ENCODE measurements around the gene MAB21L4. TPM values are rescaled to one million over a fixed set of nuclear protein-coding genes. Genes with fewer than 3 reads are reported as not detected.

MAB21L4 gene
- total RNA-seq, 1 experiment from 2014 or later = 0.15 TPM

- H3K23me2 ChIP-seq (ENCODE audit: insufficient read length, low read depth, low read length, poor library complexity, severe bottlenecking) = no peaks in the 10 kb centered on the region
- no CpG with 5 or more reads among the region's 11 CpGs for WGBS (ENCODE audit: extremely low coverage, insufficient read length, low lambda C conversion rate)
- Mint-ChIP-seq H3K9me3 (peaks cover 14 to 17% of the 10 kb centered on the region in 2 experiments), H3K4me3 (no peak overlapping the region), H3K4me1 (peaks cover 23 to 31% of the 10 kb centered on the region in 2 experiments), H3K27ac (no peak overlapping the region), H3K36me3 (ENCODE audit: insufficient read depth in 1 of 3, low read depth in 3 of 3) (peaks cover 3 to 18% (median 7%) of the 10 kb centered on the region in 3 experiments), H3K27me3 (ENCODE audit: low read depth) (no peaks in the 10 kb centered on the region; the same call in 1 of the 2 replicates)
- no peaks in the 10 kb centered on the region for H3K79me1 ChIP-seq (ENCODE audit: insufficient read depth, low read depth, low read length, poor library complexity, severe bottlenecking)
- H4K20me1 ChIP-seq (ENCODE audit: control insufficient read depth, insufficient read depth, insufficient read length) = no peaks in the 10 kb centered on the region
- H4K5ac ChIP-seq (ENCODE audit: insufficient read length, low read depth, low read length) = no peak overlapping the region
- H2AFZ ChIP-seq (ENCODE audit: low read length) = no peak overlapping the region
- H3T11ph ChIP-seq (ENCODE audit: low read length) = no peak overlapping the region
- H4K8ac ChIP-seq (replicated peaks; ENCODE audit: insufficient read length, low read depth, low read length) = no peak overlapping the region
- no peak overlapping the region for H3K9ac ChIP-seq (ENCODE audit: extremely low read depth, insufficient read length, low read length)
- 0 out of 2 replicates have a peak, but pooled peaks cover 7% of the 10 kb centered on the region for H3K4me1 ChIP-seq (ENCODE audit: insufficient read depth, low read length)
- DNase-seq = no peak
- no peak overlapping the region for H3K56ac ChIP-seq (ENCODE audit: insufficient read length, low read depth, low read length)
- H2BK5ac ChIP-seq (ENCODE audit: insufficient read length, low read length) = no peak overlapping the region
- no peak overlapping the region for H3K18ac ChIP-seq (ENCODE audit: insufficient read length, low read depth, low read length)
- H3K4me2 ChIP-seq (ENCODE audit: insufficient read depth, insufficient read length, low read length) = no peak overlapping the region
- H3K4ac ChIP-seq (ENCODE audit: low read depth, low read length) = no peak overlapping the region
- H3K79me2 ChIP-seq (ENCODE audit: insufficient read depth, low read length) = no peaks in the 10 kb centered on the region
- no peak overlapping the region for H3K23ac ChIP-seq (ENCODE audit: insufficient read length, low read depth, low read length)
- H4K91ac ChIP-seq (ENCODE audit: insufficient read length, low read depth, low read length) = no peak overlapping the region
- H3K14ac ChIP-seq (ENCODE audit: insufficient read depth, low read length) = no peak overlapping the region
- H3K9me3 ChIP-seq (ENCODE audit: control insufficient read depth, low read depth, low read length) = peaks cover 7% of the 10 kb centered on the region
- H2AK5ac ChIP-seq (ENCODE audit: insufficient read length, low read length) = no peak overlapping the region
- H2BK15ac ChIP-seq (ENCODE audit: low read depth, low read length) = no peak overlapping the region
- no peak overlapping the region for H2BK120ac ChIP-seq (ENCODE audit: low read depth, low read length, poor library complexity, severe bottlenecking)
- no peak for TF ChIP-seq CTCF (conservative IDR thresholded peaks at IDR 0.05)
- H3K27me3 ChIP-seq (ENCODE audit: insufficient read depth, low read length) = no peaks in the 10 kb centered on the region
- no peak overlapping the region for H2BK12ac ChIP-seq (ENCODE audit: insufficient read length, low read depth, low read length)
- no peak overlapping the region for H2BK20ac ChIP-seq (ENCODE audit: low read depth, low read length, poor library complexity, severe bottlenecking)
- H3K27ac ChIP-seq (ENCODE audit: insufficient read length, low read depth, low read length) = no peak overlapping the region
Observed at GRCh38 chr2:240850026-240850425, 45.9 kb downstream of the MAB21L4 start.

Data from H9 (cell line).